NCI-H226 (cell line): ENCODE measurements around the gene SLC17A2.
A peak's percentile ranks its signal among the peaks of the same experiment; 100 is the strongest.

Source experiments
- DNase-seq: peaks from one replicate; pipeline ENCODE4 v3.0.0-alpha.2; 2015

The SLC17A2 gene

DNA sequence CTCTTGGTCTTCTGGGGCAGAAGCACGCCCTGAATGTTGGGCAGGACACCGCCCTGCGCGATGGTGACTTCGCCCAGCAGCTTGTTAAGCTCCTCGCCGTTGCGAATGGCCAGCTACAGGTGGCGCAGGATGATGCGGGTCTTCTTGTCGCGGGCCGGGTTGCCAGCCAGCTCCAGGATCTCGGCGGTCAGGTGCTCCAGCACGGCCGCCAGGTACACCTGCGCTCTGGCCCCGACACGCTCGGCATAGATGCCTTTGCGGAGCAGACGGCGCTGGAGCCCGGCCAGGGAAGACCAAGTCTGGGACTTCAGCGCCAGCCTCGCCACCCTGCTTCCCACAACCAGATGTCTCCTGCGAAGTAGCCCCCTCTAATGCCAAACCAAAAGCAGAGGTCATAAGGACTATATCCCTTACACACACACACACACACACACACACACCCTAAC, 48.4 kb downstream of the SLC17A2 start:
- DNase-seq, result no peak

DNA sequence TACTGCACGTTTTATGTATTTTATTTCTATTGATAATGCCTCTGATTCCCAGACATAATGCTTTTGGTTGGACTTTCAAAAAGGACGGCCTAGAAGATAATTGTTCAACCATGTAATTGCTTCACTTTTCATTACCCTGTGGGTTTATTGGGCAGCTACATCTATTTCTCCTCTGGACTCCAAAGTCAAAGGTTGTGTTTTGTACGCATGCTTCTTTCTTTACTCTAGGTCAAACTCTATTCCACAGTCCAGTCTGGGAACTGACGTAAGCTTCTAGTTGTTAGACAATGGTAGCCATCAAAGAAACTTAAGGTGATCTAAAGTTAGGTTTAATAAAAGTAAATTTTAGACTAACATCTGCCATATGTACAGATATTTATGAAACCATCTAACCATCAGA, 49.9 kb downstream of the SLC17A2 start:
- no peak for DNase-seq

DNA sequence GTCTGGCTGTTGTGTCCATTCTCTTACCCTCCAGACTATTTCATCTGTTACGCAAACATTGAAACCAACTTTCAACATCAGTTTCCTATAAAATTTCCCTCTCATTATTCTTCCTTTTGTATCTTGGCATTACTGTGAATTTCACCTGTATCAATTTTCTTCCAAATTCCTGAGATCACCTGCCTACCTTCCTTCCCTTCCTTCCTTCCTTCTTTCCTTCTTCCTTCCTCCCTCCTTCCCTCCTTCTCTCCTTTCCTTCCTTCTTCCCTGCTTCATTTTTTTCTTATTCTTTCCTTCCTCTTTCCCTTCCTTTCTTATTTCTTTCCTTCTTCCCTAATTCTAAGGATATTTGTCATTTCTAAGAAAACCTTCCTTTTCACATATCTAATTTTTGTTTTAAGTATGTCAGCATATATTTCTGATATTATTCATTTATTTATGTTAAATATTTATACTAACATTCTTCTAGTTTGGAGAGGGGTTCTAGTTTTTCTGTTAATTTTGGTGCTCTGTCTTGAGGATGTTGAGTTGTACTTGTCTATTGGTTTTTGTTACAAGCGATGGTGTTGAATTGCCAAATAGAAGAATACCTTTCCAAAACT, 51.7 kb downstream of the SLC17A2 start:
- DNase-seq, result no peak

DNA sequence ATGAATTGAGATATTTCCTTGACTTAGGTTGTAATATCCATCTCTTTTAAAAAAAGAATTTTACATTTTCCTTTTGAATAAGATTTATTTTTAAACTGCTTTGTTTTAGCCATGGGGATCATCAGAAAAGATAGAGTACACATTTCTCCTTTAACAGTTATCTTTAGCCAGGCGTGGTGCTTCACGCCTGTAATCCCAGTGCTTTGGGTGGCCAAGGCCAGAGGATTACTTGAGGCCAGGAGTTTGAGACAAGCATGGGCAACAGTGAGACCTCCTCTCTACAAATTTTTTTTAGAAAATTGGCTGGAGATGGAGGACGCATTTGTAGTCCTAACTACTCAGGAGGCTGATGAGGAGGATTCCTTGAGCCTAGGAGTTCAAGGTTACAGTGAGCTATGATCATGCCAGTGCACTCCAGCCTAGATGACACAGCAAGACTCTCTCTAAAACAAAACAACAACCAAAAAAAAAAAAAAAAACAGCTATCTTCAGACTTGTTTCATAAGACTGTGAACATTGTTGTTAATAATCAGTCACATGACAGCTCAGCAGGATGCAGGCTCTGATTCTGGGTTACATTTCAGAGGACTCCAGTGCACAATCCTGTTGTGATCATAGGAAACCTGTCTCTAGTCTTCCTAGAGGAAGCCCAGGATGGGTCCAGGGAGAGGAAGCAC, 54.4 kb downstream of the SLC17A2 start:
- DNase-seq, result no peak

DNA sequence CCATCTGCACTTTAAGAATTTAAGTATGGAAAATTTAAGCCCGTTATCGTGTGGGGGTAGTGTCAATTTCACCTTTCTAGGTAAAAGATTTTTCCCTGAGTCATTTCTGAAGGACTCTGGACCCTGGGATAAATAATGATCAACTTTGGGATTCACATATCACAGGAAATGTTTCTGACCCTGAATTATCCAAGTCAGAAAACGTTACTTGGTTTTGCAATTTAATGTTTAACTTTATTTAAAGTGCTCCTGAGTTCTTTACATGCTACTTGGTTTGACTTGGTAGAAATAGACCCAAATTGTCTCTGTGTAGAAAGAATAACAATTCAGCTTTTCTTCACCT, 55.0 kb downstream of the SLC17A2 start:
- no peak for DNase-seq

DNA sequence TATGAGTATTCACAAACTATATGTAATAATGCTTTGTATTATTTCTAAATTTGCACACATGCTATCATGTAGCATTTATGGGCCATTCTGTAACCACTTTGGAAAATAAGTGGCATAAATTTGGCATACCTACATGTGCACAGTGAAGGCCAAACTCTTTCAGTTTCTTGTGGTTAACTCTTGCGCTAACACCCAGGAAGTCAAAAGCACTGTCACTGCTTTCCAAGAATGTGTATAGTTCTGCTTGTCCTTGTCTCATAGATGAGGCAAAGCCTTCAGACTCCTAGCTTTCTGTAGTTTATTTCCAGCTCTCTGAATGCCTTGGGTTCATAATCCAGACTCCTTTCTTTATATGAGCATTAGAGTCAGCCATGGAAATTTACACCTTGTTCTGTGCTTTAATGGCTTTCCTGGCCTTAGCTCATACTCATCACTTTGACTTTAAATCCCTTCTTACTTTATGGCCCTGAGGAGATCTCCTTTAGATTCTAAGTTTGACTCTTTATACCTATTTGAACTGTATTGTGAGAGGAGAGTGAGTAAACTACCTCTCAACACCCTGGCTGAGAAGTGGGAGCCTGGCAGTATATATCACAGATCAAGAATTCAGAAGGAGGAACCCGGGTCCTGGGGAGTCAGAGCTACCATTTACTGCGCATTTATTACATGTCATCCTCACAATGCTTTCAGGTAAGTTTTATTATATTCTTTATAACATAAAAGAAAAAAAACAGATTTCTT, 55.5 kb downstream of the SLC17A2 start:
- DNase-seq, result no peak

DNA sequence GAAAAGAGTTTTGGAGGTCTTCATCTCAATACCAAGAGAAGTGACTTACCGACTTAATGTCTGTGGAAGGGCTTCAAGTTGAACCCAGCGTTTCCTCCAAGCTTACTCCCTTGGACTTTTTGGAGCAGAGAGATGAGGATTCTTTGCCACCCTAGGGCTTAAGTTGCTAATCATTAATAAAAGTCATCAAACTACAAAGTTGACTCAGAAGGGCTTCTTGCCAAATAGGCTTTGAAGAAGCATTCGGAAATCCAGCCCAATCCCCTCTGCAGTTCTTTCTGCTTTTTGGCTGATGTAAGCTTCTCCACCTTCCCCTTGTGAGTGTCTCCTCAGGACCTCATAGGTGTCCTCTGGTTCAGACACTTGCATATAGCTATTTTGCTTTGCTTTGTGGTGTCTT, 56.4 kb downstream of the SLC17A2 start, which contains the start of gene SLC17A3:
Gene SLC17A3, minus strand, starts transcription at position 126 of the 400 bp plus-strand sequence. CDS start 5,856 bp downstream, outside the sequence.
- DNase-seq, result no peak

DNA sequence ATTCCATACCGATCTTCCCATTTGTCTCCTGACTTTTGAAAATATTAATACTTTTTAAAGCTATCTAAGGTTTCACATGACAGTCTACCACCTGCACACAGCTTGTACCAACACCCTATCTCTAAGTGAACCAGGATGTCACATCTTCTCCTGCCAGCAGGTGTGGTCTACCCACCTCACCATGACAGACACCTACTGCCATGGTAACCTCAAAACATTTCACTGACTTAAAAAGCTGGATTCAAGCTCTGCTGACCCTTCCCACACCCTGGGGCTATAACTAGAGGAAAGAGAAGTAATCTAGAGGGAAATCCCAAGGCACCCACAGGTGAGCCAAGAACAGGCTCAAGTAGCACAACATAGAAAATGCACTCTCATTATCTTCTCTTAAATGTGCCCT, 57.7 kb downstream of the SLC17A2 start:
- DNase-seq, result no peak

DNA sequence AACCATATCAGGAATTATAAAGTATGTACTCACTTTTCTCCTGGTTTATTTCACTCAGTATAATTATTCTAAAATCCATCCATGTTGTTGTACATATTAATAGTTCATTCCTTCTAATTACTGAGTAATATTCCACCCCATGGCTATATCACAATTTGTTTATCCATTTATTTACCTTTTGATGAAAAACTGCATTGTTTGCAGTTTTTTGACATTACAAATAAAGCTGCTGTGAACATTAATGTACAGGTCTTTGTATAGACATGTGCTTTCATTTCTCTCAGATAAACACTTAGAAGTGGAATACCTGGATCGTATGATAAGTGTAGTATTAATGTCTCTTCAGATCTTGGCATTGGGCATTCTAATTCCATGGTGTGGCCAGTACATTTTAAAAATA, 60.7 kb downstream of the SLC17A2 start:
- no peak for DNase-seq

DNA sequence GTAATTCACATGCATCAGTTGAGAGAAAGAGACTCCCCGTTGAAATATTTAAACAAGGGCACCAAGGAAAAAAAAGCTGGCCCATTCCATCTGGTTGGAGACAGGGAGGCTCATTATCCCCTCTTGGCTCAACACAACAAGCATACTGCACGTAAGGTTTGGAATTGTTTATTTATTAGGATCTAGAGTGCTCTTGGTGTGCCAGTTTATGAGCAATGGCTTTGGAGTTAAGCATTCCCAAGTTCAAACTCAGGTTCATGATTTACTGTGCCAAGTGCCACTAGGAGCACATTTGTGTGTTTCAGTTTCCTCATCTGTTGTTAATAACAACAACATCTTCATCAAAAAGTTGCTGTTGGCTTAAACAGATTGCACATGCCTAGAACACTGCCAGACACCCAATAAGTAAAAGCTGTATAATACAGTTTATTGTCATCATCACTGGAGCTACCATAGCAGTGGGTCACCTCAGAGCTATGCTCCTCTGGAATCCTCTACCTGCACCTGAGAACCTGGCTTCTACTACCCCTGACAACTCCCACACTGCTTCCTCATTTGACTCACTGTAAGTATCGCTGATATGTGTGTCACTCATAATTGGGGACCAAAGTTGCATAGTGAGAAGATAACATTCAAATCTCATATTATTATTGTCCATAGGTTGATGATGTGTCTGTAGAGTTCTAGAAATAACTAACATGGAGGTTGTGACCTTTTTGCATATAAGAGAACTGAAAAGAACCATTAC, 61.9 kb downstream of the SLC17A2 start:
- DNase-seq, result no peak

DNA sequence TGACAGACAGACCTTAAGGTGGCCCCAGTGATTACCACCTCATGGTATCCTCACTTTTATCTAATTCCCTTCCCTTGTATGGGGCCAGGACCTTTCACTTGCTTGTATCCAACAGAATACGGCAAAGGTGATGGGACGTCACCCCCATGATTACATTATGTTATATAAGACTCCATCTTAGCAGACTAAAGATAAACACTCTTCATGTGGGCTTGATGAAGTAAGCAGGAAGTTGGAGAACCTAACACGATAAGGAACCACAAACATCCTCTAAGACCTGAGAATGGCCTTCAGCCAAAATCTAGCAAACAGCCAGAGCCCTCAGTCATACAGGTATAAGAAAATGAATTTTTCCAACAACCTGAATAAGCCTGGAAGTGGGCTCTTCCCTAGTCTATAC, 64.5 kb downstream of the SLC17A2 start:
- peak; percentile 88 for DNase-seq

DNA sequence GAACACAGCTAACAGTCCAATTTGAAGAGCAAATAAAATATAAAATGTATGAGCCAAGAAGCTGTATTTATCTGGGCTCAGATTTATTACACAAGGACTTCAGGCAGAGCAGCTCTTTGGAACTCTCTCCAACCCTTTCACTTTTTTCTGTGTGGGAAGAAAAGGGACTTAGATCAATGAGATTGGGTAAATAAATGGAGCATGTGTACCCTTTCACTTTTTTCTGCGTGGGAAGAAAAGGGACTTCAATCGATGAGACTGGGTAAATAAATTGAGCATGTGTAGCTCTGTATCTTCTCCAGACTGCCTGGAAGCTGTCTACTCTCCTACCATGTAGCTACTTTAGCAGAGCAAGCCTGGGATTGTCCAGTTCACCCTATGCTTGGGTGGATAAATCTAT, 67.1 kb downstream of the SLC17A2 start:
- DNase-seq, result no peak
